GM23338 (cell line): ENCODE measurements around the gene CEP295NL. TPM values are rescaled to one million over a fixed set of nuclear protein-coding genes. Genes with fewer than 3 reads are reported as not detected.

Experiments
- ATAC-seq: fragments of 200-7000 bp; cut with Tn5 transposase; 3 replicates; pipeline ENCODE4 v1.9.1; 2020
- DNase-seq: peaks from one replicate; pipeline ENCODE4 v3.0.0-alpha.2; 2015; ENCODE audit warnings: low spot score
- H2AFZ ChIP-seq: fragments of 200-600 bp; sonication (generic); 2 replicates; pipeline ENCODE4 v1.8.0; 2016; ENCODE audit warnings: antibody characterized with exemption, mild to moderate bottlenecking, moderate library complexity
- H3F3A ChIP-seq: fragments of 200-600 bp; sonication (generic); replicated peaks from 2 replicates; pipeline ENCODE4 v1.8.0; 2017; ENCODE audit warnings: antibody characterized with exemption, mixed run types, low read depth
- H3K27ac ChIP-seq: fragments of 200-600 bp; sonication (generic); 2 replicates; pipeline ENCODE4 v1.6.1; 2016; ENCODE audit warnings: low read depth
- H3K27me3 ChIP-seq: fragments of 200-600 bp; sonication (generic); 2 replicates; pipeline ENCODE4 v1.8.0; 2016; ENCODE audit warnings: mild to moderate bottlenecking, mixed run types, moderate library complexity; ENCODE audit not compliant: insufficient read depth
- H3K36me3 ChIP-seq: fragments of 200-600 bp; sonication (generic); 2 replicates; pipeline ENCODE4 v1.8.0; 2016; ENCODE audit warnings: mild to moderate bottlenecking; ENCODE audit not compliant: insufficient read depth
- H3K4me1 ChIP-seq: fragments of 200-600 bp; sonication (generic); 2 replicates; pipeline ENCODE4 v1.8.0; 2016; ENCODE audit warnings: mild to moderate bottlenecking, moderate library complexity; ENCODE audit not compliant: insufficient read depth
- H3K4me2 ChIP-seq: fragments of 200-600 bp; sonication (generic); 2 replicates; pipeline ENCODE4 v1.7.1; 2017; ENCODE audit warnings: mixed run types
- H3K4me3 ChIP-seq: fragments of 200-600 bp; sonication (generic); 2 replicates; pipeline ENCODE4 v1.6.1; 2016; ENCODE audit warnings: mixed run types
- H3K79me2 ChIP-seq: fragments of 200-600 bp; sonication (generic); replicated peaks from 2 replicates; pipeline ENCODE4 v1.8.0; 2017; ENCODE audit warnings: mild to moderate bottlenecking; ENCODE audit not compliant: insufficient read depth
- H3K9me2 ChIP-seq: fragments of 200-600 bp; sonication (generic); 2 replicates; pipeline ENCODE4 v1.8.0; 2017; ENCODE audit not compliant: insufficient read depth
- H4K20me1 ChIP-seq: fragments of 200-600 bp; sonication (generic); replicated peaks from 2 replicates; pipeline ENCODE4 v1.8.0; 2017; ENCODE audit warnings: mild to moderate bottlenecking; ENCODE audit not compliant: insufficient read depth
- H3K27ac Mint-ChIP-seq: 2 replicates; pipeline ENCODE4 v1.8.0; 2020; ENCODE audit warnings: inconsistent platforms, mild to moderate bottlenecking, moderate library complexity, mixed read lengths
- H3K27me3 Mint-ChIP-seq: 3 replicates; pipeline ENCODE4 v1.8.0; 2022; ENCODE audit warnings: low read depth, mild to moderate bottlenecking, moderate library complexity, mixed read lengths, inconsistent platforms; ENCODE audit not compliant: insufficient read depth, poor library complexity
- H3K36me3 Mint-ChIP-seq: 3 replicates; pipeline ENCODE4 v1.8.0; 2021; ENCODE audit warnings: low read depth, mild to moderate bottlenecking, inconsistent platforms, moderate library complexity, mixed read lengths
- H3K4me1 Mint-ChIP-seq: 3 replicates; pipeline ENCODE4 v1.8.0; 2020; ENCODE audit warnings: mild to moderate bottlenecking, inconsistent platforms, mixed read lengths
- H3K4me3 Mint-ChIP-seq: 3 replicates; pipeline ENCODE4 v1.8.0; 2021; ENCODE audit warnings: moderate library complexity, mild to moderate bottlenecking, inconsistent platforms, mixed read lengths
- H3K9me3 Mint-ChIP-seq: 3 replicates; pipeline ENCODE4 v1.8.0; 2020; ENCODE audit warnings: moderate library complexity, mild to moderate bottlenecking, inconsistent platforms, mixed read lengths
- CREB1 ChIP-seq: fragments of 250-450 bp; sonication (Bioruptor Pico); IDR thresholded peaks from 2 replicates; pipeline ENCODE4 v1.5.0; 2020; ENCODE audit warnings: low read depth, mild to moderate bottlenecking, moderate library complexity
- EZH2 ChIP-seq: fragments of 200-600 bp; sonication (generic); IDR thresholded peaks from one replicate; pipeline ENCODE4 v1.8.0; 2017; ENCODE audit warnings: antibody characterized with exemption, mild to moderate bottlenecking, low read depth; ENCODE audit not compliant: unreplicated experiment
- EZH2phosphoT487 ChIP-seq: fragments of 200-600 bp; sonication (generic); IDR thresholded peaks from one replicate; pipeline ENCODE4 v1.8.1; 2018; ENCODE audit warnings: antibody characterized with exemption; ENCODE audit not compliant: unreplicated experiment
- JUNB ChIP-seq: IDR thresholded peaks from one replicate; pipeline ENCODE4 v1.6.1; 2016; ENCODE audit warnings: antibody characterized with exemption; ENCODE audit not compliant: unreplicated experiment
- NANOG ChIP-seq: IDR thresholded peaks from 2 replicates; pipeline ENCODE4 v1.6.1; 2016; ENCODE audit warnings: antibody characterized with exemption, borderline replicate concordance
- POLR2AphosphoS5 ChIP-seq: IDR thresholded peaks from 2 replicates; pipeline ENCODE4 v1.6.1; 2016; ENCODE audit warnings: antibody characterized with exemption, low read depth
- STAT1 ChIP-seq: IDR thresholded peaks from one replicate; pipeline ENCODE4 v1.6.1; 2016; ENCODE audit warnings: antibody characterized with exemption; ENCODE audit not compliant: unreplicated experiment
- ZNF114 ChIP-seq: fragments of 250-450 bp; sonication (Bioruptor Pico); IDR thresholded peaks from 2 replicates; pipeline ENCODE4 v1.5.0; 2020; ENCODE audit warnings: mild to moderate bottlenecking, moderate library complexity
- ZNF331 ChIP-seq: fragments of 250-450 bp; sonication (Bioruptor Pico); IDR thresholded peaks from 2 replicates; pipeline ENCODE4 v1.5.0; 2020; ENCODE audit warnings: low read depth, mild to moderate bottlenecking, moderate library complexity
- polyA plus RNA-seq: library from polyadenylated mRNA; unstranded; fragments of >200 nt; fragmentation: Nextera tagmentation; extraction: Ambion mirVana; gene quantifications from 2 replicates; pipeline ENCODE4 v1.2.1, GENCODE V29; 2016
- total RNA-seq: library from RNA; depleted of rRNA; stranded (reverse); fragments of >200 nt; shearing (Covaris generic); gene quantifications from 2 replicates; pipeline ENCODE4 v1.2.3, GENCODE V29; 2014
- TF ChIP-seq, protein P1 (sequence below): fragments of 250-450 bp; sonication (Bioruptor Pico); IDR thresholded peaks from 2 replicates; pipeline ENCODE4 v1.5.0; 2020; ENCODE audit warnings: mild to moderate bottlenecking, moderate library complexity
- TF ChIP-seq, protein P2 (sequence below): IDR thresholded peaks from 2 replicates; pipeline ENCODE4 v1.6.1; 2016; ENCODE audit warnings: antibody characterized with exemption
- TF ChIP-seq, protein P3 (sequence below): IDR thresholded peaks from one replicate; pipeline ENCODE4 v1.6.1; 2018; ENCODE audit warnings: antibody characterized with exemption; ENCODE audit not compliant: unreplicated experiment
- TF ChIP-seq, protein P4 (sequence below), 2 experiments: fragments of 200-600 bp in 1 of 2; sonication (generic) in 1 of 2; conservative IDR thresholded peaks; 2 replicates each; pipeline versions ENCODE4 v1.5.1 to v1.6.1; 2016 to 2017; ENCODE audit warnings: antibody characterized with exemption in 2 of 2, low read depth in 2 of 2, mild to moderate bottlenecking in 2 of 2, moderate library complexity in 1 of 2

CEP295NL gene
- total and polyA plus RNA-seq, 2 experiments from 2014 or later = 0.69 TPM; not detected in 1

DNA sequence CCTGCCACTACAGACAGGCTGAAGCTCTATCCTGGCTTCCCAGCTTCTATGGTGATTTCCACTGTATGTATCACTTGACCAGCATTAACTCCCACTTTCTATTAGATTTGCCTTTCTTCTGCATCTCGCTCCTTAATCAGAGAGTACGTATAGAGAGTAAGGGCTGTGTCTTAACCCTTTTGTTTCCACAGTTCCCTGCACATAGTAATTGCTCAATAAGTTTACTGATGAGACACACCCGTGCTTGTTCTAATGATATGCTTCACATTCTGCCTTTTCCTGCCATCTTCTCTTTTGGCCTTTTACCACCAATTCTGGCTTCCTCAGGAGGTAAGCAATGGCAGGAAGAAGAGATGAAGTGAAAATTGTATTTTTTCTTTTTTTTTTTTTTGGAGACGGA, 41.8 kb downstream of the CEP295NL start:
- no peaks in the 10 kb centered on the region for H3K79me2 ChIP-seq
- Mint-ChIP-seq H3K9me3 (no peaks in the 10 kb centered on the region), H3K27me3 (peaks cover 7% of the 10 kb centered on the region), H3K36me3 (no peaks in the 10 kb centered on the region; the same call in 2 of the 3 replicates), H3K4me3 (no peak overlapping the region), H3K27ac (no peak overlapping the region), H3K4me1 (peaks cover 4% of the 10 kb centered on the region; the same call in 2 of the 3 replicates)
- H3K36me3 ChIP-seq = no peaks in the 10 kb centered on the region
- no peak overlapping the region for H3K4me3 ChIP-seq
- no peak overlapping the region for H3K27ac ChIP-seq
- H3K9me2 ChIP-seq = no peaks in the 10 kb centered on the region
- no peaks in the 10 kb centered on the region for H4K20me1 ChIP-seq
- no peaks in the 10 kb centered on the region for H3K4me1 ChIP-seq
- no peak for DNase-seq
- no peaks in the 10 kb centered on the region; the same call in 1 of the 2 replicates for H3F3A ChIP-seq
- no peak overlapping the region for H3K4me2 ChIP-seq
- H2AFZ ChIP-seq = no peak overlapping the region
- no peak for TF ChIP-seq EZH2
- TF ChIP-seq, protein P1, sequence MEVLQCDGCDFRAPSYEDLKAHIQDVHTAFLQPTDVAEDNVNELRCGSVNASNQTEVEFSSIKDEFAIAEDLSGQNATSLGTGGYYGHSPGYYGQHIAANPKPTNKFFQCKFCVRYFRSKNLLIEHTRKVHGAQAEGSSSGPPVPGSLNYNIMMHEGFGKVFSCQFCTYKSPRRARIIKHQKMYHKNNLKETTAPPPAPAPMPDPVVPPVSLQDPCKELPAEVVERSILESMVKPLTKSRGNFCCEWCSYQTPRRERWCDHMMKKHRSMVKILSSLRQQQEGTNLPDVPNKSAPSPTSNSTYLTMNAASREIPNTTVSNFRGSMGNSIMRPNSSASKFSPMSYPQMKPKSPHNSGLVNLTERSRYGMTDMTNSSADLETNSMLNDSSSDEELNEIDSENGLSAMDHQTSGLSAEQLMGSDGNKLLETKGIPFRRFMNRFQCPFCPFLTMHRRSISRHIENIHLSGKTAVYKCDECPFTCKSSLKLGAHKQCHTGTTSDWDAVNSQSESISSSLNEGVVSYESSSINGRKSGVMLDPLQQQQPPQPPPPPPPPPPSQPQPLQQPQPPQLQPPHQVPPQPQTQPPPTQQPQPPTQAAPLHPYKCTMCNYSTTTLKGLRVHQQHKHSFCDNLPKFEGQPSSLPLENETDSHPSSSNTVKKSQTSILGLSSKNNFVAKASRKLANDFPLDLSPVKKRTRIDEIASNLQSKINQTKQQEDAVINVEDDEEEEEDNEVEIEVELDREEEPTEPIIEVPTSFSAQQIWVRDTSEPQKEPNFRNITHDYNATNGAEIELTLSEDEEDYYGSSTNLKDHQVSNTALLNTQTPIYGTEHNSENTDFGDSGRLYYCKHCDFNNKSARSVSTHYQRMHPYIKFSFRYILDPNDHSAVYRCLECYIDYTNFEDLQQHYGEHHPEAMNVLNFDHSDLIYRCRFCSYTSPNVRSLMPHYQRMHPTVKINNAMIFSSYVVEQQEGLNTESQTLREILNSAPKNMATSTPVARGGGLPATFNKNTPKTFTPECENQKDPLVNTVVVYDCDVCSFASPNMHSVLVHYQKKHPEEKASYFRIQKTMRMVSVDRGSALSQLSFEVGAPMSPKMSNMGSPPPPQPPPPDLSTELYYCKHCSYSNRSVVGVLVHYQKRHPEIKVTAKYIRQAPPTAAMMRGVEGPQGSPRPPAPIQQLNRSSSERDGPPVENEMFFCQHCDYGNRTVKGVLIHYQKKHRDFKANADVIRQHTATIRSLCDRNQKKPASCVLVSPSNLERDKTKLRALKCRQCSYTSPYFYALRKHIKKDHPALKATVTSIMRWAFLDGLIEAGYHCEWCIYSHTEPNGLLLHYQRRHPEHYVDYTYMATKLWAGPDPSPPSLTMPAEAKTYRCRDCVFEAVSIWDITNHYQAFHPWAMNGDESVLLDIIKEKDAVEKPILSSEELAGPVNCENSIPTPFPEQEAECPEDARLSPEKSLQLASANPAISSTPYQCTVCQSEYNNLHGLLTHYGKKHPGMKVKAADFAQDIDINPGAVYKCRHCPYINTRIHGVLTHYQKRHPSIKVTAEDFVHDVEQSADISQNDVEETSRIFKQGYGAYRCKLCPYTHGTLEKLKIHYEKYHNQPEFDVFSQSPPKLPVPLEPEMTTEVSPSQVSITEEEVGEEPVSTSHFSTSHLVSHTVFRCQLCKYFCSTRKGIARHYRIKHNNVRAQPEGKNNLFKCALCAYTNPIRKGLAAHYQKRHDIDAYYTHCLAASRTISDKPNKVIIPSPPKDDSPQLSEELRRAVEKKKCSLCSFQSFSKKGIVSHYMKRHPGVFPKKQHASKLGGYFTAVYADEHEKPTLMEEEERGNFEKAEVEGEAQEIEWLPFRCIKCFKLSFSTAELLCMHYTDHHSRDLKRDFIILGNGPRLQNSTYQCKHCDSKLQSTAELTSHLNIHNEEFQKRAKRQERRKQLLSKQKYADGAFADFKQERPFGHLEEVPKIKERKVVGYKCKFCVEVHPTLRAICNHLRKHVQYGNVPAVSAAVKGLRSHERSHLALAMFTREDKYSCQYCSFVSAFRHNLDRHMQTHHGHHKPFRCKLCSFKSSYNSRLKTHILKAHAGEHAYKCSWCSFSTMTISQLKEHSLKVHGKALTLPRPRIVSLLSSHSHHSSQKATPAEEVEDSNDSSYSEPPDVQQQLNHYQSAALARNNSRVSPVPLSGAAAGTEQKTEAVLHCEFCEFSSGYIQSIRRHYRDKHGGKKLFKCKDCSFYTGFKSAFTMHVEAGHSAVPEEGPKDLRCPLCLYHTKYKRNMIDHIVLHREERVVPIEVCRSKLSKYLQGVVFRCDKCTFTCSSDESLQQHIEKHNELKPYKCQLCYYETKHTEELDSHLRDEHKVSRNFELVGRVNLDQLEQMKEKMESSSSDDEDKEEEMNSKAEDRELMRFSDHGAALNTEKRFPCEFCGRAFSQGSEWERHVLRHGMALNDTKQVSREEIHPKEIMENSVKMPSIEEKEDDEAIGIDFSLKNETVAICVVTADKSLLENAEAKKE = no peak
- TF ChIP-seq, protein P2, sequence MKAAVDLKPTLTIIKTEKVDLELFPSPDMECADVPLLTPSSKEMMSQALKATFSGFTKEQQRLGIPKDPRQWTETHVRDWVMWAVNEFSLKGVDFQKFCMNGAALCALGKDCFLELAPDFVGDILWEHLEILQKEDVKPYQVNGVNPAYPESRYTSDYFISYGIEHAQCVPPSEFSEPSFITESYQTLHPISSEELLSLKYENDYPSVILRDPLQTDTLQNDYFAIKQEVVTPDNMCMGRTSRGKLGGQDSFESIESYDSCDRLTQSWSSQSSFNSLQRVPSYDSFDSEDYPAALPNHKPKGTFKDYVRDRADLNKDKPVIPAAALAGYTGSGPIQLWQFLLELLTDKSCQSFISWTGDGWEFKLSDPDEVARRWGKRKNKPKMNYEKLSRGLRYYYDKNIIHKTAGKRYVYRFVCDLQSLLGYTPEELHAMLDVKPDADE = no peak
- TF ChIP-seq ZNF331 (CRISPR knock-in tag) = no peak
- TF ChIP-seq, protein P3, sequence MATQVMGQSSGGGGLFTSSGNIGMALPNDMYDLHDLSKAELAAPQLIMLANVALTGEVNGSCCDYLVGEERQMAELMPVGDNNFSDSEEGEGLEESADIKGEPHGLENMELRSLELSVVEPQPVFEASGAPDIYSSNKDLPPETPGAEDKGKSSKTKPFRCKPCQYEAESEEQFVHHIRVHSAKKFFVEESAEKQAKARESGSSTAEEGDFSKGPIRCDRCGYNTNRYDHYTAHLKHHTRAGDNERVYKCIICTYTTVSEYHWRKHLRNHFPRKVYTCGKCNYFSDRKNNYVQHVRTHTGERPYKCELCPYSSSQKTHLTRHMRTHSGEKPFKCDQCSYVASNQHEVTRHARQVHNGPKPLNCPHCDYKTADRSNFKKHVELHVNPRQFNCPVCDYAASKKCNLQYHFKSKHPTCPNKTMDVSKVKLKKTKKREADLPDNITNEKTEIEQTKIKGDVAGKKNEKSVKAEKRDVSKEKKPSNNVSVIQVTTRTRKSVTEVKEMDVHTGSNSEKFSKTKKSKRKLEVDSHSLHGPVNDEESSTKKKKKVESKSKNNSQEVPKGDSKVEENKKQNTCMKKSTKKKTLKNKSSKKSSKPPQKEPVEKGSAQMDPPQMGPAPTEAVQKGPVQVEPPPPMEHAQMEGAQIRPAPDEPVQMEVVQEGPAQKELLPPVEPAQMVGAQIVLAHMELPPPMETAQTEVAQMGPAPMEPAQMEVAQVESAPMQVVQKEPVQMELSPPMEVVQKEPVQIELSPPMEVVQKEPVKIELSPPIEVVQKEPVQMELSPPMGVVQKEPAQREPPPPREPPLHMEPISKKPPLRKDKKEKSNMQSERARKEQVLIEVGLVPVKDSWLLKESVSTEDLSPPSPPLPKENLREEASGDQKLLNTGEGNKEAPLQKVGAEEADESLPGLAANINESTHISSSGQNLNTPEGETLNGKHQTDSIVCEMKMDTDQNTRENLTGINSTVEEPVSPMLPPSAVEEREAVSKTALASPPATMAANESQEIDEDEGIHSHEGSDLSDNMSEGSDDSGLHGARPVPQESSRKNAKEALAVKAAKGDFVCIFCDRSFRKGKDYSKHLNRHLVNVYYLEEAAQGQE = no peak
- TF ChIP-seq, protein P4, sequence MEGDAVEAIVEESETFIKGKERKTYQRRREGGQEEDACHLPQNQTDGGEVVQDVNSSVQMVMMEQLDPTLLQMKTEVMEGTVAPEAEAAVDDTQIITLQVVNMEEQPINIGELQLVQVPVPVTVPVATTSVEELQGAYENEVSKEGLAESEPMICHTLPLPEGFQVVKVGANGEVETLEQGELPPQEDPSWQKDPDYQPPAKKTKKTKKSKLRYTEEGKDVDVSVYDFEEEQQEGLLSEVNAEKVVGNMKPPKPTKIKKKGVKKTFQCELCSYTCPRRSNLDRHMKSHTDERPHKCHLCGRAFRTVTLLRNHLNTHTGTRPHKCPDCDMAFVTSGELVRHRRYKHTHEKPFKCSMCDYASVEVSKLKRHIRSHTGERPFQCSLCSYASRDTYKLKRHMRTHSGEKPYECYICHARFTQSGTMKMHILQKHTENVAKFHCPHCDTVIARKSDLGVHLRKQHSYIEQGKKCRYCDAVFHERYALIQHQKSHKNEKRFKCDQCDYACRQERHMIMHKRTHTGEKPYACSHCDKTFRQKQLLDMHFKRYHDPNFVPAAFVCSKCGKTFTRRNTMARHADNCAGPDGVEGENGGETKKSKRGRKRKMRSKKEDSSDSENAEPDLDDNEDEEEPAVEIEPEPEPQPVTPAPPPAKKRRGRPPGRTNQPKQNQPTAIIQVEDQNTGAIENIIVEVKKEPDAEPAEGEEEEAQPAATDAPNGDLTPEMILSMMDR (conservative IDR thresholded peaks at IDR 0.05; ENCODE audit: low read depth in 2 of 2) = no peak
- TF ChIP-seq EZH2phosphoT487 = no peak
- TF ChIP-seq CREB1 (CRISPR knock-in tag) = no peak
- TF ChIP-seq POLR2AphosphoS5 = no peak
- no peak for TF ChIP-seq JUNB
- TF ChIP-seq NANOG = no peak
- TF ChIP-seq ZNF114 = no peak
- TF ChIP-seq STAT1 = no peak
- H3K27me3 ChIP-seq = no peaks in the 10 kb centered on the region
- ATAC-seq = no peak
